SK-N-MC (cell line): ENCODE data around the gene KCNK1.

Source experiments
- EZH2 ChIP-seq: fragments of 200-600 bp; sonication (generic); IDR thresholded peaks from one replicate; pipeline ENCODE4 v1.6.1; 2017; ENCODE audit warnings: antibody characterized with exemption
- POLR2AphosphoS5 ChIP-seq: IDR thresholded peaks from 2 replicates; pipeline ENCODE4 v1.6.1; 2012; ENCODE audit warnings: mild to moderate bottlenecking, low read depth, low read length, borderline replicate concordance

- TF ChIP-seq POLR2AphosphoS5 (no peak), EZH2 (no peak)
Observed at GRCh38 chr1:233565313-233565712, 48.6 kb upstream of the KCNK1 start.
